Neural cell (in vitro differentiated cells): Measurements from ENCODE around the gene HBG1.

ENCODE experiments used
- EP300 ChIP-seq: fragments of 450-650 bp; conservative IDR thresholded peaks from 2 replicates; pipeline ENCODE4 v1.6.1; 2014; ENCODE audit warnings: antibody characterized with exemption, mild to moderate bottlenecking, moderate library complexity; ENCODE audit not compliant: poor library complexity, severe bottlenecking
- EZH2 ChIP-seq: fragments of 200-600, 300-800 bp; shearing (Covaris generic), sonication (generic); IDR thresholded peaks from 2 replicates; pipeline ENCODE4 v1.6.1; 2014; ENCODE audit warnings: antibody characterized with exemption, low read length, borderline replicate concordance, mild to moderate bottlenecking; ENCODE audit not compliant: insufficient read depth, poor library complexity, severe bottlenecking
- MXI1 ChIP-seq: fragments of 450-650 bp; conservative IDR thresholded peaks from 2 replicates; pipeline ENCODE4 v1.6.1; 2014; ENCODE audit warnings: antibody characterized with exemption, mild to moderate bottlenecking; ENCODE audit not compliant: poor library complexity, severe bottlenecking
- POLR2AphosphoS5 ChIP-seq: IDR thresholded peaks from 2 replicates; pipeline ENCODE4 v1.6.1; 2012
- RAD21 ChIP-seq: fragments of 450-650 bp; conservative IDR thresholded peaks from 2 replicates; pipeline ENCODE4 v1.6.1; 2014; ENCODE audit warnings: antibody characterized with exemption, mild to moderate bottlenecking, moderate library complexity
- TAF1 ChIP-seq: IDR thresholded peaks from 2 replicates; pipeline ENCODE4 v1.6.1; 2012; ENCODE audit warnings: low read depth
- TF ChIP-seq, protein P1 (sequence below): fragments of 450-650 bp; IDR thresholded peaks from 2 replicates; pipeline ENCODE4 v1.5.1; 2014; ENCODE audit warnings: antibody characterized with exemption, mild to moderate bottlenecking, moderate library complexity; ENCODE audit not compliant: poor library complexity, severe bottlenecking
- TF ChIP-seq, protein P2 (sequence below): IDR thresholded peaks from 2 replicates; pipeline ENCODE4 v1.6.1; 2012; ENCODE audit warnings: borderline replicate concordance

DNA sequence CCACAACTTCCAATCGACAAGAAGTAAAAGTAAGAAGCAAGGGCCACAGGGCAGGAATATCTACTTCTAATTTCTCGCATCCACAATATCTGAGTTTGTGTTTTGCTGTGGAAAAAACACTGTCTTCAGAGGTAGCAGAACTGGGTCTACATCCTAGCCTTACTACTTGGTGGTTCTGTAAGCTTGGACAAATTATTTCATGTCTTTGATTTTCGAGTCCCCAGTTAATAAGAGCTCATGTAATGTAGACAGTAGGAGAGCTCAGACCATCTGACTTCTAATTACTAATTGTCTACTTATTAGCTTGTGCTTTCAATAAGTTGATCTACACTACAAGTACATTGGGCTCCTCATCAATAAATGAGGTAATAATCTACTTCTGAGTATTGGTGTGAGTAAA is 33.4 kb upstream of the HBG1 start:
- TF ChIP-seq, protein P1, sequence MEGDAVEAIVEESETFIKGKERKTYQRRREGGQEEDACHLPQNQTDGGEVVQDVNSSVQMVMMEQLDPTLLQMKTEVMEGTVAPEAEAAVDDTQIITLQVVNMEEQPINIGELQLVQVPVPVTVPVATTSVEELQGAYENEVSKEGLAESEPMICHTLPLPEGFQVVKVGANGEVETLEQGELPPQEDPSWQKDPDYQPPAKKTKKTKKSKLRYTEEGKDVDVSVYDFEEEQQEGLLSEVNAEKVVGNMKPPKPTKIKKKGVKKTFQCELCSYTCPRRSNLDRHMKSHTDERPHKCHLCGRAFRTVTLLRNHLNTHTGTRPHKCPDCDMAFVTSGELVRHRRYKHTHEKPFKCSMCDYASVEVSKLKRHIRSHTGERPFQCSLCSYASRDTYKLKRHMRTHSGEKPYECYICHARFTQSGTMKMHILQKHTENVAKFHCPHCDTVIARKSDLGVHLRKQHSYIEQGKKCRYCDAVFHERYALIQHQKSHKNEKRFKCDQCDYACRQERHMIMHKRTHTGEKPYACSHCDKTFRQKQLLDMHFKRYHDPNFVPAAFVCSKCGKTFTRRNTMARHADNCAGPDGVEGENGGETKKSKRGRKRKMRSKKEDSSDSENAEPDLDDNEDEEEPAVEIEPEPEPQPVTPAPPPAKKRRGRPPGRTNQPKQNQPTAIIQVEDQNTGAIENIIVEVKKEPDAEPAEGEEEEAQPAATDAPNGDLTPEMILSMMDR, result no peak
- TF ChIP-seq POLR2AphosphoS5, result no peak
- TF ChIP-seq EZH2, result no peak
- TF ChIP-seq RAD21, result no peak
- no peak for TF ChIP-seq EP300
- no peak for TF ChIP-seq MXI1
- no peak for TF ChIP-seq TAF1
- TF ChIP-seq, protein P2, sequence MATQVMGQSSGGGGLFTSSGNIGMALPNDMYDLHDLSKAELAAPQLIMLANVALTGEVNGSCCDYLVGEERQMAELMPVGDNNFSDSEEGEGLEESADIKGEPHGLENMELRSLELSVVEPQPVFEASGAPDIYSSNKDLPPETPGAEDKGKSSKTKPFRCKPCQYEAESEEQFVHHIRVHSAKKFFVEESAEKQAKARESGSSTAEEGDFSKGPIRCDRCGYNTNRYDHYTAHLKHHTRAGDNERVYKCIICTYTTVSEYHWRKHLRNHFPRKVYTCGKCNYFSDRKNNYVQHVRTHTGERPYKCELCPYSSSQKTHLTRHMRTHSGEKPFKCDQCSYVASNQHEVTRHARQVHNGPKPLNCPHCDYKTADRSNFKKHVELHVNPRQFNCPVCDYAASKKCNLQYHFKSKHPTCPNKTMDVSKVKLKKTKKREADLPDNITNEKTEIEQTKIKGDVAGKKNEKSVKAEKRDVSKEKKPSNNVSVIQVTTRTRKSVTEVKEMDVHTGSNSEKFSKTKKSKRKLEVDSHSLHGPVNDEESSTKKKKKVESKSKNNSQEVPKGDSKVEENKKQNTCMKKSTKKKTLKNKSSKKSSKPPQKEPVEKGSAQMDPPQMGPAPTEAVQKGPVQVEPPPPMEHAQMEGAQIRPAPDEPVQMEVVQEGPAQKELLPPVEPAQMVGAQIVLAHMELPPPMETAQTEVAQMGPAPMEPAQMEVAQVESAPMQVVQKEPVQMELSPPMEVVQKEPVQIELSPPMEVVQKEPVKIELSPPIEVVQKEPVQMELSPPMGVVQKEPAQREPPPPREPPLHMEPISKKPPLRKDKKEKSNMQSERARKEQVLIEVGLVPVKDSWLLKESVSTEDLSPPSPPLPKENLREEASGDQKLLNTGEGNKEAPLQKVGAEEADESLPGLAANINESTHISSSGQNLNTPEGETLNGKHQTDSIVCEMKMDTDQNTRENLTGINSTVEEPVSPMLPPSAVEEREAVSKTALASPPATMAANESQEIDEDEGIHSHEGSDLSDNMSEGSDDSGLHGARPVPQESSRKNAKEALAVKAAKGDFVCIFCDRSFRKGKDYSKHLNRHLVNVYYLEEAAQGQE, result no peak
